H9 (cell line): ENCODE results near the gene SRBD1. TPM values are rescaled to one million over a fixed set of nuclear protein-coding genes. Genes with fewer than 3 reads are reported as not detected.

Source experiments
- DNase-seq: peaks from one replicate; pipeline ENCODE4 v3.0.0-alpha.2; 2017
- H2AFZ ChIP-seq: one replicate; pipeline ENCODE4 v1.6.1; 2013; ENCODE audit warnings: mild to moderate bottlenecking, low read length, control low read depth, moderate library complexity
- H2AK5ac ChIP-seq: 2 replicates; pipeline ENCODE4 v1.6.1; 2013; ENCODE audit warnings: low read length, control low read depth, mixed read lengths; ENCODE audit not compliant: insufficient read length
- H2BK120ac ChIP-seq: one replicate; pipeline ENCODE4 v1.6.1; 2013; ENCODE audit warnings: low read depth, mild to moderate bottlenecking, low read length, control low read depth, inconsistent platforms; ENCODE audit not compliant: poor library complexity, severe bottlenecking
- H2BK12ac ChIP-seq: 2 replicates; pipeline ENCODE4 v1.6.1; 2013; ENCODE audit warnings: low read length, control low read depth, mixed read lengths, low read depth; ENCODE audit not compliant: insufficient read length
- H2BK15ac ChIP-seq: 2 replicates; pipeline ENCODE4 v1.6.1; 2013; ENCODE audit warnings: low read depth, low read length, control low read depth
- H2BK20ac ChIP-seq: one replicate; pipeline ENCODE4 v1.6.1; 2013; ENCODE audit warnings: low read depth, mild to moderate bottlenecking, low read length, control low read depth, inconsistent platforms; ENCODE audit not compliant: poor library complexity, severe bottlenecking
- H2BK5ac ChIP-seq: 2 replicates; pipeline ENCODE4 v1.6.1; 2013; ENCODE audit warnings: low read length, control low read depth, mixed read lengths; ENCODE audit not compliant: insufficient read length
- H3K14ac ChIP-seq: 2 replicates; pipeline ENCODE4 v1.6.1; 2013; ENCODE audit warnings: low read length, control low read depth; ENCODE audit not compliant: insufficient read depth
- H3K18ac ChIP-seq: 2 replicates; pipeline ENCODE4 v1.6.1; 2013; ENCODE audit warnings: low read depth, mild to moderate bottlenecking, mixed read lengths, low read length, control low read depth; ENCODE audit not compliant: insufficient read length
- H3K23ac ChIP-seq: 2 replicates; pipeline ENCODE4 v1.6.1; 2013; ENCODE audit warnings: low read length, control low read depth, mixed read lengths, low read depth; ENCODE audit not compliant: insufficient read length
- H3K23me2 ChIP-seq: 2 replicates; pipeline ENCODE4 v1.6.1; 2013; ENCODE audit warnings: low read depth, mild to moderate bottlenecking, mixed read lengths, low read length, control low read depth; ENCODE audit not compliant: insufficient read length, poor library complexity, severe bottlenecking
- H3K27ac ChIP-seq: 2 replicates; pipeline ENCODE4 v1.5.1; 2013; ENCODE audit warnings: low read length, control low read depth, mixed read lengths, low read depth; ENCODE audit not compliant: insufficient read length
- H3K27me3 ChIP-seq: 2 replicates; pipeline ENCODE4 v1.6.1; 2013; ENCODE audit warnings: low read length, control low read depth, inconsistent platforms; ENCODE audit not compliant: insufficient read depth
- H3K4ac ChIP-seq: 2 replicates; pipeline ENCODE4 v1.6.1; 2013; ENCODE audit warnings: low read depth, mild to moderate bottlenecking, control low read depth, inconsistent platforms, low read length, moderate library complexity
- H3K4me1 ChIP-seq: 2 replicates; pipeline ENCODE4 v1.6.1; 2013; ENCODE audit warnings: low read length, control low read depth, inconsistent platforms; ENCODE audit not compliant: insufficient read depth
- H3K4me2 ChIP-seq: 2 replicates; pipeline ENCODE4 v1.6.1; 2013; ENCODE audit warnings: low read length, control low read depth, mixed read lengths; ENCODE audit not compliant: insufficient read length, insufficient read depth
- H3K56ac ChIP-seq: 2 replicates; pipeline ENCODE4 v1.6.1; 2013; ENCODE audit warnings: low read depth, mild to moderate bottlenecking, mixed read lengths, low read length, control low read depth; ENCODE audit not compliant: insufficient read length
- H3K79me1 ChIP-seq: 2 replicates; pipeline ENCODE4 v1.6.1; 2013; ENCODE audit warnings: low read depth, mild to moderate bottlenecking, moderate library complexity, low read length, control low read depth, inconsistent platforms; ENCODE audit not compliant: insufficient read depth, poor library complexity, severe bottlenecking
- H3K79me2 ChIP-seq: 2 replicates; pipeline ENCODE4 v1.6.1; 2013; ENCODE audit warnings: low read length, control low read depth, inconsistent platforms; ENCODE audit not compliant: insufficient read depth
- H3K9ac ChIP-seq: 2 replicates; pipeline ENCODE4 v1.6.1; 2013; ENCODE audit warnings: low read length, control low read depth, mixed read lengths; ENCODE audit not compliant: insufficient read length; ENCODE audit errors: extremely low read depth
- H3K9me3 ChIP-seq: one replicate; pipeline ENCODE4 v1.6.1; 2013; ENCODE audit warnings: low read depth, low read length, inconsistent platforms; ENCODE audit not compliant: control insufficient read depth
- H3T11ph ChIP-seq: one replicate; pipeline ENCODE4 v1.6.1; 2013; ENCODE audit warnings: mild to moderate bottlenecking, low read length, control low read depth, inconsistent platforms
- H4K20me1 ChIP-seq: one replicate; pipeline ENCODE4 v1.6.1; 2013; ENCODE audit not compliant: control insufficient read depth, insufficient read length, insufficient read depth
- H4K5ac ChIP-seq: 2 replicates; pipeline ENCODE4 v1.6.1; 2013; ENCODE audit warnings: low read depth, mild to moderate bottlenecking, mixed read lengths, low read length, control low read depth; ENCODE audit not compliant: insufficient read length
- H4K8ac ChIP-seq: replicated peaks from 2 replicates; pipeline ENCODE4 v1.6.1; 2013; ENCODE audit warnings: low read length, control low read depth, mixed read lengths, low read depth; ENCODE audit not compliant: insufficient read length
- H4K91ac ChIP-seq: 2 replicates; pipeline ENCODE4 v1.6.1; 2013; ENCODE audit warnings: low read depth, mild to moderate bottlenecking, moderate library complexity, mixed read lengths, low read length, control low read depth; ENCODE audit not compliant: insufficient read length
- H3K27ac Mint-ChIP-seq, 3 experiments: 2 replicates in 2 of 3; 3 replicates in 1 of 3; pipeline ENCODE4 v1.8.0; 2020 to 2021; ENCODE audit warnings: mixed read lengths in 3 of 3, mild to moderate bottlenecking in 1 of 3, moderate library complexity in 1 of 3
- H3K27me3 Mint-ChIP-seq: 2 replicates; pipeline ENCODE4 v1.8.0; 2021; ENCODE audit warnings: low read depth, mild to moderate bottlenecking, moderate library complexity, mixed read lengths
- H3K36me3 Mint-ChIP-seq, 3 experiments: 2 replicates in 2 of 3; 3 replicates in 1 of 3; pipeline ENCODE4 v1.8.0; 2020 to 2021; ENCODE audit warnings: low read depth in 3 of 3, mixed read lengths in 3 of 3; ENCODE audit not compliant: insufficient read depth in 1 of 3
- H3K4me1 Mint-ChIP-seq, 2 experiments: 2 replicates each; pipeline ENCODE4 v1.8.0; 2020; ENCODE audit warnings: mixed read lengths in 2 of 2
- H3K4me3 Mint-ChIP-seq, 2 experiments: 2 replicates in 1 of 2; 3 replicates in 1 of 2; pipeline ENCODE4 v1.8.0; 2020 to 2021; ENCODE audit warnings: mild to moderate bottlenecking in 2 of 2, mixed read lengths in 2 of 2, moderate library complexity in 1 of 2
- H3K9me3 Mint-ChIP-seq, 2 experiments: 2 replicates in 1 of 2; 3 replicates in 1 of 2; pipeline ENCODE4 v1.8.0; 2020; ENCODE audit warnings: mild to moderate bottlenecking in 2 of 2, mixed read lengths in 2 of 2, moderate library complexity in 1 of 2
- WGBS: extraction: QIAGEN DNeasy Blood & Tissue Kit; methylation state at CpG from one replicate; pipeline ENCODE4 v1.1.7; 2013; ENCODE audit warnings: missing lambda C conversion rate, low lambda C conversion rate, mixed read lengths; ENCODE audit not compliant: insufficient read length; ENCODE audit errors: extremely low coverage; 5-methylcytosine and 5-hydroxymethylcytosine counted together
- total RNA-seq: library from RNA; stranded (reverse); gene quantifications from 2 replicates; pipeline ENCODE4 v1.2.1, GENCODE V29; 2021
- TF ChIP-seq, protein P1 (sequence below): fragments of 200-600 bp; sonication (generic); conservative IDR thresholded peaks from 3 replicates; pipeline ENCODE4 v1.8.0; 2021; ENCODE audit warnings: antibody characterized with exemption, mild to moderate bottlenecking

SRBD1 gene
- total RNA-seq, 1 experiment from 2014 or later: 18.3 TPM

DNA sequence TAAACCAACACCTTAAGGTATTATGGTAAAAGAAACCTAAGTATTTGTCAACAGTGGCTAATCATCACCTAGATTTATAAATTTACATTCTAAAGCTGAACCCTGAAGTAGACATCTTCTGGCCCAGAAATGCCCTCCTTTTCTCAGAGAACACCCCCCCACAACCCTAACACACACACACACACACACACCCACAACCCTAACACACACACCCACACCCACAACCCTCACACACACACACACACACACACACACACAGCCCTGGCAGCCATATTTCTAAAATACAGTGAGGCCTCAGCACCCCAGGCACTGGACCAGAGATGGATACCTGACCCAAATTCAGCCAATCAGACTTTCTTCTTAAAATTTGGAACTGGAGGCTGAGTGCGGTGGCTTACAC is 14.3 kb downstream of the SRBD1 start:
- H3K9me3 ChIP-seq: no peaks in the 10 kb centered on the region
- H4K20me1 ChIP-seq: no peaks in the 10 kb centered on the region
- no peak overlapping the region for H3K27ac ChIP-seq
- no CpG with 5 or more reads among the region's 1 CpG for WGBS
- H3K27me3 ChIP-seq: no peaks in the 10 kb centered on the region
- H2BK12ac ChIP-seq: no peak overlapping the region
- H4K8ac ChIP-seq: no peak overlapping the region
- no peak overlapping the region for H2AK5ac ChIP-seq
- no peak overlapping the region for H3T11ph ChIP-seq
- H3K56ac ChIP-seq: no peak overlapping the region
- no peak overlapping the region for H2BK5ac ChIP-seq
- H2BK120ac ChIP-seq: no peak overlapping the region
- no peak overlapping the region for H3K4ac ChIP-seq
- H3K79me2 ChIP-seq: no peaks in the 10 kb centered on the region
- H3K4me1 ChIP-seq: no peaks in the 10 kb centered on the region
- peaks cover 3% of the 10 kb centered on the region for H3K79me1 ChIP-seq
- H3K14ac ChIP-seq: no peak overlapping the region
- H3K4me3 Mint-ChIP-seq: no peak overlapping the region
- H3K9me3 Mint-ChIP-seq: no peaks in the 10 kb centered on the region
- H4K91ac ChIP-seq: no peak overlapping the region
- no peak overlapping the region for H3K9ac ChIP-seq
- no peaks in the 10 kb centered on the region for H3K23me2 ChIP-seq
- no peak overlapping the region for H3K23ac ChIP-seq
- peaks cover 23 to 54% (median 53%) of the 10 kb centered on the region in 3 experiments for H3K36me3 Mint-ChIP-seq
- H3K27ac Mint-ChIP-seq: no peak overlapping the region
- H2BK15ac ChIP-seq: no peak overlapping the region
- no peak overlapping the region for H2BK20ac ChIP-seq
- DNase-seq: no peak
- no peaks in the 10 kb centered on the region for H3K27me3 Mint-ChIP-seq
- no peak overlapping the region for H2AFZ ChIP-seq
- no peak overlapping the region for H3K18ac ChIP-seq
- no peak overlapping the region for H4K5ac ChIP-seq
- H3K4me1 Mint-ChIP-seq: peaks cover 0 to under 1% of the 10 kb centered on the region in 2 experiments; a peak in 1 of 4 replicates
- TF ChIP-seq, protein P1, sequence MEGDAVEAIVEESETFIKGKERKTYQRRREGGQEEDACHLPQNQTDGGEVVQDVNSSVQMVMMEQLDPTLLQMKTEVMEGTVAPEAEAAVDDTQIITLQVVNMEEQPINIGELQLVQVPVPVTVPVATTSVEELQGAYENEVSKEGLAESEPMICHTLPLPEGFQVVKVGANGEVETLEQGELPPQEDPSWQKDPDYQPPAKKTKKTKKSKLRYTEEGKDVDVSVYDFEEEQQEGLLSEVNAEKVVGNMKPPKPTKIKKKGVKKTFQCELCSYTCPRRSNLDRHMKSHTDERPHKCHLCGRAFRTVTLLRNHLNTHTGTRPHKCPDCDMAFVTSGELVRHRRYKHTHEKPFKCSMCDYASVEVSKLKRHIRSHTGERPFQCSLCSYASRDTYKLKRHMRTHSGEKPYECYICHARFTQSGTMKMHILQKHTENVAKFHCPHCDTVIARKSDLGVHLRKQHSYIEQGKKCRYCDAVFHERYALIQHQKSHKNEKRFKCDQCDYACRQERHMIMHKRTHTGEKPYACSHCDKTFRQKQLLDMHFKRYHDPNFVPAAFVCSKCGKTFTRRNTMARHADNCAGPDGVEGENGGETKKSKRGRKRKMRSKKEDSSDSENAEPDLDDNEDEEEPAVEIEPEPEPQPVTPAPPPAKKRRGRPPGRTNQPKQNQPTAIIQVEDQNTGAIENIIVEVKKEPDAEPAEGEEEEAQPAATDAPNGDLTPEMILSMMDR: no peak
- no peak overlapping the region for H3K4me2 ChIP-seq
